Activated naive CD4-positive, alpha-beta T cell treated with anti-CD3 and anti-CD28 coated beads, Interleukin-2, amount 10 ng/mL, durations not matched to agents 7 days and 5 days (primary cell): Measurements from ENCODE around the gene SSBP4.

ENCODE experiments used
- CTCF ChIA-PET: fragments of 350-600 bp; sonication (Branson Sonifier 250); formaldehyde crosslinking; loops from one replicate; lab custom pipeline; 2021; ENCODE audit warnings: antibody characterized with exemption; lab: Charles Lee
- DNase-seq: peaks from one replicate; pipeline ENCODE4 v3.0.0-alpha.2; 2020
- H3K27ac Mint-ChIP-seq: one replicate; pipeline ENCODE4 v1.8.0; 2021; ENCODE audit warnings: mild to moderate bottlenecking, moderate library complexity, mixed read lengths
- H3K27me3 Mint-ChIP-seq: one replicate; pipeline ENCODE4 v1.8.0; 2021; ENCODE audit warnings: mild to moderate bottlenecking, mixed read lengths
- H3K36me3 Mint-ChIP-seq: one replicate; pipeline ENCODE4 v1.8.0; 2021; ENCODE audit warnings: mixed read lengths
- H3K4me1 Mint-ChIP-seq: one replicate; pipeline ENCODE4 v1.8.0; 2021; ENCODE audit warnings: mixed read lengths
- H3K4me3 Mint-ChIP-seq: one replicate; pipeline ENCODE4 v1.8.0; 2021; ENCODE audit warnings: mild to moderate bottlenecking, moderate library complexity, mixed read lengths
- H3K9me3 Mint-ChIP-seq: one replicate; pipeline ENCODE4 v1.8.0; 2021; ENCODE audit warnings: mixed read lengths

SSBP4 gene

DNA sequence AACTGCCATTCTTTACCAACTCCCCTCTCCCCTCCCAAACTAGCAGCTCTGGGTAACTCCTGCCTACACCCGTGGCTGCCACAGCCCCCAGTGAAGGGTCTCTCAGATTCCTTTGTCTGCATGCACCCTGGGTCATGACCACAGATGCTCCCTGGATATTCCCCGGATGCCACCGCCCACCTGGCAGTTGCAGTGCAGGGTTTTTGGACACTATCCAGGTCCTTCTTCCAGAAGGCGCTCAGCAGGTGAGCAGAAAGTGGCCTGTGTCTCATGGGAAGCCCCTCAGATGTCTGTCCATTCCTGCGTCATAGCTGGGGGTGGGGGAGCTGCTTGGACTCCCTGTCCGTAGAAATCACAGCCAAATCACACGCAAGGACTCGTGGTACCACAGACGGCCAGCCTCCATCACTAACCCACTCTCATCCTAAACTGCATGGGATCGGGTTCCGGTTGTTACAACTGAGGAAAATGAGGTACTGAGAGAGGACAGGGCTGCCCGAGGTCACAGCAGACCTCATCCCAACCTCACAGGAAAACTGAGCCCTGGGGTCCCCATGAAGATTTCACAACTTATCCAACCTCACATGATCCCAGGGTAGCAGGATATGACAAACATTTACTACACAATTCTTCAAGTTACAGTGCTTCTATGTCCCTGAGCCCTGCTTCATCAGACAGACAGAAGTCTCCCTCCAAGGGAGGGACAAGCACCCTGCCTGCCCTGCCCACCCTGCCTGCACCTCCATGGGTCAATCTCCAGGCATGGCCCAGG, 64.1 kb downstream of the SSBP4 start:
- H3K9me3 Mint-ChIP-seq: no peaks in the 10 kb centered on the region
- peaks cover 43% of the 10 kb centered on the region for H3K4me1 Mint-ChIP-seq
- H3K27me3 Mint-ChIP-seq: no peaks in the 10 kb centered on the region
- H3K27ac Mint-ChIP-seq: no peak overlapping the region
- no peak for DNase-seq
- H3K4me3 Mint-ChIP-seq: no peak overlapping the region
- CTCF ChIA-PET: interaction anchor here (1.4 to 2.5 kb wide), 2 partner anchors 13 to 37 kb away, joined by 3 to 5 read pairs; no protein-coding TSS in a partner anchor
- H3K36me3 Mint-ChIP-seq: peaks cover 1% of the 10 kb centered on the region
